Astrocyte (in vitro differentiated cells and primary cell): ENCODE results near the gene LMTK3.

Experiments used
- CTCF ChIP-seq: IDR thresholded peaks from 2 replicates; pipeline ENCODE4 v1.5.1; 2011; ENCODE audit warnings: low read depth, mild to moderate bottlenecking, inconsistent platforms, low read length, moderate library complexity; ENCODE audit not compliant: insufficient read depth
- EZH2 ChIP-seq: IDR thresholded peaks from 2 replicates; pipeline ENCODE4 v1.6.1; 2012; ENCODE audit warnings: mild to moderate bottlenecking, low read length, inconsistent platforms; ENCODE audit not compliant: insufficient read depth

- TF ChIP-seq CTCF (no peak), EZH2 (no peak)
Measured at GRCh38 chr19:48520134-48520533, 8.5 kb upstream of the LMTK3 start.
